Measurements from ENCODE around the gene PCGF2.

The PCGF2 gene

DNA sequence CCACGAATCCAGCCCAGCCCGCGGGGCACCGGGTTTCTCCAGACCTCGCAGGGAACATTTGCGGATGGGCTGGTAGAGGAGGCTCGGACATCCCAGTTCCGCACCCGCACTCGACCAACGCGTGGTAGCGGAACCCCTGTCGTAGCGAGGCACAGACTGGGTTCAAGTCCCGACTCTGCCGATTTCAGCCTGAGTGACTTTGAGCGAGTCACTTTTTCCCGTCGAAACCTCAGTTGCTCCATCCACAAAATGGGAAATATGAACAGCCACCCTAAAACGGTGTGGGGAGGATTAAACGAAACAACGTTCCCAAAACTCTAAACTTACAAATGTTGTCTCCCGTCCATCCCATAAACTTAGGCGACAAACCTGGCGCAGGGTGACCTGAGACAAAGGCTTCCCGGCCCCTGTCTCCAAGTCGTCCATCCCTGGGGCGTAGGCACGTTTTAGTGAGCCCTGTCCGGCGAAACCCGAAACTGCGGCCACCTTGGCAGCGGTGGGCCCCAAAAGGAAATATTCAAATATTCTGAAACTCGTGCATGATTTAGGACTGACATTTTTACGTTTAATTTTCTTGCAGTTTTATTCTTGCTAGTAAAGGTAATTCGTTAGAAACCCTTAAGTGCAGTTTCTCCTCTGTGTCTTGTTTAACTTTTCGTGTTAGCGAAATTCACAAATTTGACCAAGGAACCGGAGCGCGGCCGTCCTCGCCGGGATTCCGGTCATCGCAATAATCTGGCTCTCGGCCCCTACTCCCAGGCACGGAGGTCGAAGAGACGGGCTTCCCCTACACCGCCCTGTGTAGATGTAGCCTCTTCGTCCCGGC is 45.0 kb downstream of the PCGF2 start:
- DNase-seq (ENCODE audit: low read depth) = no peak

DNA sequence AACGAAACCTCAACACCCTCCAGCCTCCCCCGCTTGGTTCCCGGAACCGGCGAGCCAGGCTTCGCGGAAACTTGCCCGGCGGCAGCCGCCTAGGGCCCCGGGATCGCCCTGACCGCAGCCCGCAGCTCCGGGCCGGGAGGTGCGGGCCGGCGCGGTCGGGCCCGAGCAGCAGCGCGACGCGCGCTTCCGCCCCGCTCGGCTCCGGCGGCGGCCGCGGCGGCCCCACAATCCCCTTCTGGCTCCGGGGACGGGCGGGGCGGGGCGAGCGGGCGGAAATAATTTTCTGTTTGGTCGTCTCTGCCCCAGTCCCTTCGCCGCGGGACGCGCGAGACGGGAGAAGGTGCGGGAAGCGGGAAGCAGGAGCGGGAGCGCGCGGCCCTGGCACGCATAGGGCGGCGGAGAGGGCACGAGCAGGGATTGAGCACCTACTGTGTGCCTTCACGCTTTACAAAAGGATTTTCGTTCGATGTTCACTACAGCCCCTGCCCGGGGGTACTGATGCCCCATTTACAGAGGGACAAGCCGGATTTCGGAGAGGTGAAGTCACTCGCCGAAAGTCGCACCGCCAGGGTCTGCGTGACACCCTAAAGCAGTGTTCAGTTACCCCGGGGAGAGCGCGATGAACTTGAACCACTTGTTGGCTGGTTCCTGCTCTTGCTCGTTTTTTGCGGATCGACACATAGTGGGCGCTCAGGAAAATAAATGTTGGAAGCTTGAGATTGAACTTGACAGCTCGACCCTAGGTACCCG is 45.8 kb downstream of the PCGF2 start:
- peak; percentile 61 for DNase-seq (ENCODE audit: low read depth)

DNA sequence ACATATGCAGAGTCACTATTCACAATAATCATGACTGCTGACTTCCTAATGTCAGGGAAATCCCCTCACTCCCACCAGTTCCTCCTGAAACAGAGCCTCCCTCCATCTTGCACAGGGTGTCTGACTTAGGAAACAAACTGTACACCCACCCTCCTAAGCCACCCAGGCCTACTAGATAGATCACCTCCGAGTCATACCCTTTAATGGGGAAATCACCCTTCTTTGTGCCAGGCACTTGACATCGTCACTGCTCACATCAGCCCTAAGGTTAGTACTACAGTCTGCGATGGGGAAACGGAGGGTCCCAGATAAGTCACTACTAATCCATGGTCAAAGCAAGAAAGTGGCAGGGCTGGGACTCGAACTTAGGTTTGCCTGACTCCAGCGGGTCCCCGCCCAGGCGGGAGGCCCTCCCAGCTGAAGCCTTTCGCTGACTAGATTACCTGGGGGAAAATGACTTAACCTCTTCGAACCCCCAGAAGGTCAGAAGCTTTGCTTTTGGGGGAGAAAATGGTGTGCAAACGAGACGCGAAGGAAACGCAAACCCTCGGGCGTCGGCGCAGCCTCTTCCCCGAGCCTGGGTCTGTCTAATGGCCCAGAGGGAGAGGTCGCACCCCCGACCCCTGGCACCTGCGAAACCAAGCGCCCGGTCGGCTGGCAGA is 46.5 kb downstream of the PCGF2 start:
- DNase-seq (ENCODE audit: low read depth) = peak; percentile 65

DNA sequence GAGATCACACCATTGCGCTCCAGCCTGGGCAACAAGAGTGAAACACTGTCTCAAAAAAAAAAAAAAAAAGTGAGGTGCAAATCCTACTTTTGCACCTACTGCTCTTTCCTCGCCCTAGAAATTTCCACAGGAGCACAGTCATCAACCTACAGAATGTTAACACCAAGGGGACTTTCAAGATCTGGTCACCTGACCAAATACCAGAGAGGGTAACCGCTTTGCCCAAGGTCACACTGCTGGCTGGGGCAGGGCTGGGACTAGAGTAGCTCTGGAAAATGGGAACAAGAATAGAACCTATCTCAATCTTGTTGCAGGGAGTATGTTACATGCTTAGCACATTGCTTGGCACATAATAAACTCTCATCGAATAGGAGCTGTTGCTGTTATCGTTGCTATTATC is 49.4 kb downstream of the PCGF2 start:
- no peak for DNase-seq (ENCODE audit: low read depth)

DNA sequence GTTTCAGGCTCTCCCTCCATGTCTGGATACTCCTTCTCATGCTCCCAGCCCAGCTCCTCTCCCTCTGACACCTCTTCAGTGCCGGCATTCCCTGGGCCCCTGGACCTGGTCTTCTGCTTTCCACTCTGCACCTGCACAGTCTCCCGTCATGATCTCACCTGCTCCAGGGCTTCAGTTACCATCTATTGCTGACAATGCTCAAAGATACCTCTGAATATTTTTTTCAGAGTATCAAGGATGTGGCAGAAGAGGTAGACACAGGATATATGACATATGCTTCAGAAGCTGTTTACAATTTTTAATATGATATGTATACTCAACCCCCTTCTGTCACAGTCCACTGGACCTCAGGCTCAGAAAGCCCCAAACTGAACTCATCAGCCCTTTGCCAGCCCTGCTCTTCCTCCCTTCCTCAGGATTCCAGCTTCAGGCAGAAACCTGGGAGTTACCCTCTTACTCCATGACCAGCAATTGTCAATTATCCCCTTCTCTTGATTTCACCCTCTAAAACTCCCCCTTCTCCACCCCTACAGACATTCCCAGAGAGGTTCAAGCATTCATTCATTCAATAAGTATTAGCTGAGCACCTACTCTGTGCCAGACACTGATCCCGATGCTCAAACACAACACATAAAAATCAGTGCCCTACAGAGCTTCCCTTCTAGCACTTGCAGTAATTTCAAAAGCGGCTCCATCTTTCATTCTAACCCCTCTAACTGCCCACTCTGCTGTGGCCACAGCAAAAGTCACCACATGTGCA is 50.9 kb downstream of the PCGF2 start:
- no peak for DNase-seq (ENCODE audit: low read depth)

DNA sequence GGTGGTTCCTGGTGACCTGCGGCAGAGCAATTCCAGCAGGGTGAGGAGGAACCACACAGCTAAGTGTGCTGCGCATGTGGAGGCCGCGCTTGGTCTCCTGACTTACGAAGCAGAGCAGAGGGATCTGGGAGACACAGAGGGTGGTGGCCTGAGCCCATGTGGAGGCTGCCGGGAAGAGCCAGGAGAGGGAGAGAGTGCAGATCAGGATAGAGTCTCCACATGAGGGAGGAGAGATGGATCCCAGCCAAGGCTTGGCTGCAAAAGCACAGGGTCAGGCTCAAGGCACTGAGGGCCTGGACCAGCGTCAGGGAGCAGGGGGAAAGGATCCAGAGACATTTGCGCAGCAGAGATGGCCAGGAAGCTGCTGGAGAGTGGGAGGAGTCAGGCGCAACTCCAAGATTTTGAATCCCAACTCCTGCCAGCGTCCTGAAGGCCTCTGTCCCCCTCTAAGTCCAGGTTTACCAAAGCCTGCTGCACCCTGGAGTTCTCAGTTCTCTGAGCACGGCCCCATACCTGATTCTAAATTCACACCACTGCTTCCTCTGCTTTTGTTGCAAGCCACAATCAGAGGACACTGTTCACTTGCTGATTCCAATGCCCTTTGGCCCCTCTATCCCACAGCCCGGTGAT is 54.3 kb downstream of the PCGF2 start:
- no peak for DNase-seq (ENCODE audit: low read depth)

DNA sequence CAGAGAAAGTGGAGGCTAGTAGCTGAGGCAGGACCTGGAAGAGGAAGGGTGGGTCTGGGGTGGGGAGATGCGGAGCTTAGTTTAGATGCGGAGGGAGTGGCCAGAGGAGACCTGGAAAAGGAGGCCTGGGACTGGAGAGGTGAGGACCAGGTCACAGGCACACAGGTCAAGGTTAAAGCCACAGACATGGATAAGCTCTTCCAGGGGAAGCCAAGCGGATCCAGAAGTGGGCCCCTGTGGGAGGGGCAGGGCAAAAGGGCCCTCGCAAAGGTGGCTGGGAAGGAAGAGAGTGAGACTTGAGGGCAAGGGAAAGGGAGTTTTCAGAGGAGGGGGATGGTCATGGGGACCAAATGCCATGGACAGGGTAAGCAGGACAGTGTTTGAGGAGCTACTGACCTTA is 57.0 kb downstream of the PCGF2 start:
- DNase-seq (ENCODE audit: low read depth) = no peak

DNA sequence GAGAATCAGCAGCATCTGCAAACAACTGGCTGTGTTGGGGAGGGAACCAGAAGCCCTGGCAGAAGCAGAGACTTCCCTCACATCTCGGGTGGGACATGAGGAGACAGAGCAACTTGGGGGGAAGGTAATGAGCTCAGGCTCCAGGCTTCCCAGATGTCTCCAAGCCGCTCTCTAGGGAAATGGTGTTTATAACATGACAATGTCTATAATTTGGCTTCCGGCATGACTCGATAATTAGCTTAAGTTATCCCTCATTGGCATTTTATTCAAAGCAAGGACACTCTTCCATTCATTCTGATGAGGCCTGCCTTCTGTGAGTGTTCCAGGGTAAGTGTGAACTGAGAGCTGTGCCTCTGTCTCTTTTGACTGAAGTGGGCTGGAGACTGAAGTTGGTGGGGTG is 57.8 kb downstream of the PCGF2 start:
- no peak for DNase-seq (ENCODE audit: low read depth)

DNA sequence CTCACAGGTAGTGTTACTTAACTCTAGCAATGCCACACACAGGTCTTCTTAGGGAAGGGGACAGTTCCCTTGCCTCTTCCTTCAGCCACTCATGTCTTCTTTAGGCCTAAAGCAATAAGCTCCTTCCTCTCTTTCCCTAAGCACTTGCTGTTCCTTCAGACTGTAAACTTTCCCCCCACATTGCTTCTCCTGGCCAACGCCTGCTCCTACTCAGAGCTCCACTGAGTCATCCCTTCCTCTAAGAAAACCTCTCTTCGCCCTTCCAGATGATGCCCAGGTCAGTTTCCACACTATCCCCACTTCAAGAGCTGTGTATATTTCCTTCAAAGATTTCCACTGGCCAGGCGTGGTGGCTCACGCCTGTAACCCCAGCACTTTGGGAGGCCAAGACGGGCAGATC is 60.9 kb downstream of the PCGF2 start:
- no peak for DNase-seq (ENCODE audit: low read depth)

DNA sequence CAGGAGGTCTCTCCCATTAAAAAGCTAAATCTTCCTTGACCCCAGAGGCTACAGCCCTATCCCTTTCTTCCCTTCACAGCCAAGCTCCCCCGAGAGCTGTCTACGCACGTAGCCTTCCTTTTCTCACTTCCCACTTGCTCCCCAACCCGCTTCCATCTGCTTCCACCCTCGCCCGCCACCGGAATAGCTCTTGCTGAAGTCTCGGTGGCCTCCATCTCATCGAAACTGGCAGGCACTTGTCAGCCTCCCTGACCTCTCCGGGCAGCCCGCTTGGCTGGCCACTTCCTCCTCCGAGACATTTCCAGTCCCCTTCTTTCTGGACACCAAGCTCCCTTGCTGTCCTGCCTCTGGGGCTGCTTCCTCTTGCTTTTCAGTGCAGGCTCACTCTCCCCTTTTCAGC is 62.6 kb downstream of the PCGF2 start:
- no peak for DNase-seq (ENCODE audit: low read depth)

Data from stimulated activated CD8-positive, alpha-beta memory T cell treated with anti-CD3 and anti-CD28 coated beads, Interleukin-7, amount 100 ng/mL, for 24 hours (primary cell).